Neural cell (in vitro differentiated cells): ENCODE measurements around the gene RPL35A. TPM values are rescaled to one million over a fixed set of nuclear protein-coding genes. Genes with fewer than 3 reads are reported as not detected.
A peak's percentile ranks its signal among the peaks of the same experiment; 100 is the strongest.

Source experiments
- H2AFZ ChIP-seq: fragments of 200-600, 300-800 bp; sonication (generic), shearing (Covaris generic); 2 replicates; pipeline ENCODE4 v1.6.0; 2014; ENCODE audit warnings: low read depth, mild to moderate bottlenecking, antibody characterized with exemption, low read length, moderate library complexity
- H3F3A ChIP-seq: fragments of 200-600 bp; shearing (Covaris generic); 2 replicates; pipeline ENCODE4 v1.6.1; 2016; ENCODE audit warnings: mild to moderate bottlenecking, moderate library complexity, mixed read lengths, antibody characterized with exemption, low read length; ENCODE audit not compliant: insufficient read depth, poor library complexity, severe bottlenecking
- H3K27ac ChIP-seq: fragments of 200-600, 300-800 bp; sonication (generic), shearing (Covaris generic); 2 replicates; pipeline ENCODE4 v1.5.1; 2014; ENCODE audit warnings: mild to moderate bottlenecking, low read length, moderate library complexity
- H3K27me3 ChIP-seq: fragments of 300-800, 200-600 bp; sonication (generic), shearing (Covaris generic); 2 replicates; pipeline ENCODE4 v1.6.0; 2014; ENCODE audit warnings: mild to moderate bottlenecking, low read depth, low read length, moderate library complexity; ENCODE audit not compliant: insufficient read depth
- H3K36me3 ChIP-seq: fragments of 300-800, 200-600 bp; sonication (generic), shearing (Covaris generic); 2 replicates; pipeline ENCODE4 v1.5.1; 2014; ENCODE audit warnings: mild to moderate bottlenecking, antibody characterized with exemption, low read length, moderate library complexity; ENCODE audit not compliant: insufficient read depth
- H3K4me2 ChIP-seq: fragments of 300-800, 200-600 bp; sonication (generic), shearing (Covaris generic); 2 replicates; pipeline ENCODE4 v1.6.0; 2014; ENCODE audit warnings: mild to moderate bottlenecking, low read length
- H3K4me3 ChIP-seq: fragments of 300-800, 200-600 bp; sonication (generic), shearing (Covaris generic); 2 replicates; pipeline ENCODE4 v1.5.1; 2014; ENCODE audit warnings: mild to moderate bottlenecking, low read length, moderate library complexity
- H3K79me2 ChIP-seq: fragments of 200-600 bp; shearing (Covaris generic); replicated peaks from 2 replicates; pipeline ENCODE4 v1.6.0; 2014; ENCODE audit warnings: mild to moderate bottlenecking, low read length, moderate library complexity; ENCODE audit not compliant: insufficient read depth
- H3K9ac ChIP-seq: fragments of 300-800, 200-600 bp; sonication (generic), shearing (Covaris generic); 2 replicates; pipeline ENCODE4 v1.6.1; 2016; ENCODE audit warnings: mild to moderate bottlenecking, low read length, mixed read lengths
- H3K9me2 ChIP-seq: fragments of 200-600 bp; shearing (Covaris generic); 2 replicates; pipeline ENCODE4 v1.6.1; 2016; ENCODE audit warnings: mild to moderate bottlenecking, low read length, mixed read lengths; ENCODE audit not compliant: insufficient read depth
- H3K9me3 ChIP-seq: fragments of 200-600, 300-800 bp; sonication (generic), shearing (Covaris generic); 2 replicates; pipeline ENCODE4 v1.6.1; 2016; ENCODE audit warnings: mild to moderate bottlenecking, mixed run types, low read length, moderate library complexity, mixed read lengths
- H4K20me1 ChIP-seq: fragments of 200-600 bp; shearing (Covaris generic); 2 replicates; pipeline ENCODE4 v1.6.1; 2016; ENCODE audit warnings: mild to moderate bottlenecking, mixed run types; ENCODE audit not compliant: insufficient read depth
- CTCF ChIP-seq: fragments of 450-650 bp; IDR thresholded peaks from 2 replicates; pipeline ENCODE4 v1.5.1; 2014; ENCODE audit warnings: antibody characterized with exemption, mild to moderate bottlenecking, moderate library complexity; ENCODE audit not compliant: poor library complexity, severe bottlenecking
- EP300 ChIP-seq: fragments of 450-650 bp; conservative IDR thresholded peaks from 2 replicates; pipeline ENCODE4 v1.6.1; 2014; ENCODE audit warnings: antibody characterized with exemption, mild to moderate bottlenecking, moderate library complexity; ENCODE audit not compliant: poor library complexity, severe bottlenecking
- EZH2 ChIP-seq: fragments of 200-600, 300-800 bp; shearing (Covaris generic), sonication (generic); IDR thresholded peaks from 2 replicates; pipeline ENCODE4 v1.6.1; 2014; ENCODE audit warnings: antibody characterized with exemption, low read length, borderline replicate concordance, mild to moderate bottlenecking; ENCODE audit not compliant: insufficient read depth, poor library complexity, severe bottlenecking
- MXI1 ChIP-seq: fragments of 450-650 bp; conservative IDR thresholded peaks from 2 replicates; pipeline ENCODE4 v1.6.1; 2014; ENCODE audit warnings: antibody characterized with exemption, mild to moderate bottlenecking; ENCODE audit not compliant: poor library complexity, severe bottlenecking
- POLR2AphosphoS5 ChIP-seq: IDR thresholded peaks from 2 replicates; pipeline ENCODE4 v1.6.1; 2012
- RAD21 ChIP-seq: fragments of 450-650 bp; conservative IDR thresholded peaks from 2 replicates; pipeline ENCODE4 v1.6.1; 2014; ENCODE audit warnings: antibody characterized with exemption, mild to moderate bottlenecking, moderate library complexity
- SMC3 ChIP-seq: fragments of 450-650 bp; conservative IDR thresholded peaks from 2 replicates; pipeline ENCODE4 v1.6.1; 2014; ENCODE audit warnings: antibody characterized with exemption, mild to moderate bottlenecking, moderate library complexity; ENCODE audit not compliant: poor library complexity
- TAF1 ChIP-seq: IDR thresholded peaks from 2 replicates; pipeline ENCODE4 v1.6.1; 2012; ENCODE audit warnings: low read depth
- polyA plus RNA-seq: library from polyadenylated mRNA; depleted of rRNA; stranded (reverse); fragments of >200 nt; gene quantifications from 2 replicates; pipeline ENCODE4 v1.2.3, GENCODE V29; 2014
- TF ChIP-seq, protein P1 (sequence below): IDR thresholded peaks from 2 replicates; pipeline ENCODE4 v1.6.1; 2012; ENCODE audit warnings: borderline replicate concordance

Gene RPL35A
- polyA plus RNA-seq, 1 donor from 2014 or later = 1,553 TPM

DNA sequence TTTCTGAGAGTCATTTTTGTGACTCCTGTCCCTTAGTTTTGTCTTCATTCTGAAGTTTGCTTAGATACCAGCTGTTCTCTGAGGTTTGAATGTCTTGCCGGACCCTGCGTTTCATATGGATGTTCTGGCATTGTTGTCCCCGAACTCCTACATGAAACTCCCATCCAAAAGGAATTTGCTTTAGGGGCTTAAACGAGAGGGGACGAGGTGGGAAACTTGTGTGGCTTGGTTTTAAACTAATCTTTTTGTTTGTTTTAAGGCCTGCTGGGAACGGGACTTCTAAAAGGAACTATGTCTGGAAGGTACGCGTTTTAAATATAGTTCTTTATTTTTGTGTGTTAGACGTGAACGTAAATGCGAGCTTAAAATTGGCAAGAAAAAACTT, 679 bp downstream of the RPL35A start:
- Histone ChIP-seq H3K79me2 (peaks cover 34% of the 10 kb centered on the region), H2AFZ (peak overlapping the region; percentile 73), H3K9me2 (no peaks in the 10 kb centered on the region), H3K9ac (peak overlapping the region; percentile 84), H3K9me3 (no peaks in the 10 kb centered on the region), H3K27me3 (no peaks in the 10 kb centered on the region), H3K36me3 (peaks cover 13% of the 10 kb centered on the region), H3K4me2 (peak overlapping the region; percentile 92), H3F3A (no peaks in the 10 kb centered on the region), H4K20me1 (no peaks in the 10 kb centered on the region), H3K27ac (peak overlapping the region; percentile 92), H3K4me3 (peak overlapping the region; percentile 75)
- TF ChIP-seq RAD21 (no peak), SMC3 (no peak), POLR2AphosphoS5 (no peak), TAF1 (no peak)

DNA sequence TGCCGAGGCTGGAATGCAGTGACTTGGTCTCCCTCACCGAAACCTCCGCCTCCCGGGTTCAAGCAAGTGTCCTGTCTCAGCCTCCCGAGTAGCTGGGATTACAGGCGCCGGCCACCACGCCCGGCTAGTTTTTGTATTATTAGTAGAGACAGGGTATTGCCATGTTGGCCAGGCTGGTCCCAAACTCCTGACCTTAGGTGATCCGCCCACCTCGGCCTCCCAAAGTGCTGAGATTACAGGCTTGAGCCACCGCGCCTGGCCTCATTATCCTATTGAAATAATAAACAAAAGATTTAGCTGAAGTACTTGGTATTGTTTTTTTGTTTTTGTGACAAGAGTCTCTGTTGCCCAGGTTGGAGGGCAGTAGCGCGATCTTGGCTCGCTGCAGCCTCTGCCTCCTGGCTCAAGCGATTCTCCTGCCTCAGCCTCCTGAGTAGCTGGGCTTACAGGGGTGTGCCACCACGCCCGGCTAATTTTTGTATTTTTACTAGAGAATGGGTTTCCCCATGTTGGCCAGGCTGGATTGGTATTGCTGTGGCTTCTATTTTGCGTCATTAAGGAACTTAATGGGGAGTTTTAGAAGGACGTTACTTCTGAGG, 1.5 kb downstream of the RPL35A start:
- H3F3A ChIP-seq = no peaks in the 10 kb centered on the region
- H3K79me2 ChIP-seq = peaks cover 34% of the 10 kb centered on the region

More for the DNA sequence above, 1.5 kb downstream of the RPL35A start:
- H2AFZ ChIP-seq = no peak overlapping the region
- H3K27me3 ChIP-seq = no peaks in the 10 kb centered on the region
- H3K9me3 ChIP-seq = no peaks in the 10 kb centered on the region
- H3K4me2 ChIP-seq = peak overlapping the region; percentile 92
- no peak overlapping the region for H3K27ac ChIP-seq
- no peaks in the 10 kb centered on the region for H3K9me2 ChIP-seq
- H3K4me3 ChIP-seq = peak overlapping the region; percentile 75
- H4K20me1 ChIP-seq = no peaks in the 10 kb centered on the region
- H3K9ac ChIP-seq = peak overlapping the region; percentile 84
- H3K36me3 ChIP-seq = peaks cover 14% of the 10 kb centered on the region
- TF ChIP-seq EP300 (no peak), MXI1 (no peak), CTCF (no peak), POLR2AphosphoS5 (no peak), RAD21 (no peak), TAF1 (no peak), SMC3 (no peak), EZH2 (no peak)
- TF ChIP-seq, protein P1, sequence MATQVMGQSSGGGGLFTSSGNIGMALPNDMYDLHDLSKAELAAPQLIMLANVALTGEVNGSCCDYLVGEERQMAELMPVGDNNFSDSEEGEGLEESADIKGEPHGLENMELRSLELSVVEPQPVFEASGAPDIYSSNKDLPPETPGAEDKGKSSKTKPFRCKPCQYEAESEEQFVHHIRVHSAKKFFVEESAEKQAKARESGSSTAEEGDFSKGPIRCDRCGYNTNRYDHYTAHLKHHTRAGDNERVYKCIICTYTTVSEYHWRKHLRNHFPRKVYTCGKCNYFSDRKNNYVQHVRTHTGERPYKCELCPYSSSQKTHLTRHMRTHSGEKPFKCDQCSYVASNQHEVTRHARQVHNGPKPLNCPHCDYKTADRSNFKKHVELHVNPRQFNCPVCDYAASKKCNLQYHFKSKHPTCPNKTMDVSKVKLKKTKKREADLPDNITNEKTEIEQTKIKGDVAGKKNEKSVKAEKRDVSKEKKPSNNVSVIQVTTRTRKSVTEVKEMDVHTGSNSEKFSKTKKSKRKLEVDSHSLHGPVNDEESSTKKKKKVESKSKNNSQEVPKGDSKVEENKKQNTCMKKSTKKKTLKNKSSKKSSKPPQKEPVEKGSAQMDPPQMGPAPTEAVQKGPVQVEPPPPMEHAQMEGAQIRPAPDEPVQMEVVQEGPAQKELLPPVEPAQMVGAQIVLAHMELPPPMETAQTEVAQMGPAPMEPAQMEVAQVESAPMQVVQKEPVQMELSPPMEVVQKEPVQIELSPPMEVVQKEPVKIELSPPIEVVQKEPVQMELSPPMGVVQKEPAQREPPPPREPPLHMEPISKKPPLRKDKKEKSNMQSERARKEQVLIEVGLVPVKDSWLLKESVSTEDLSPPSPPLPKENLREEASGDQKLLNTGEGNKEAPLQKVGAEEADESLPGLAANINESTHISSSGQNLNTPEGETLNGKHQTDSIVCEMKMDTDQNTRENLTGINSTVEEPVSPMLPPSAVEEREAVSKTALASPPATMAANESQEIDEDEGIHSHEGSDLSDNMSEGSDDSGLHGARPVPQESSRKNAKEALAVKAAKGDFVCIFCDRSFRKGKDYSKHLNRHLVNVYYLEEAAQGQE = no peak
